K562 (cell line): ENCODE measurements around the gene ATP6V1F. TPM values are rescaled to one million over a fixed set of nuclear protein-coding genes. Genes with fewer than 3 reads are reported as not detected.

Experiments
- CBX1 ChIP-seq: sonication (generic); IDR thresholded peaks from 2 replicates; pipeline ENCODE4 v1.6.1; 2016; ENCODE audit warnings: antibody characterized with exemption, low read depth, mild to moderate bottlenecking
- CUX1 ChIP-seq: fragments of 200-800 bp; sonication (Bioruptor generic); IDR thresholded peaks from 2 replicates; pipeline ENCODE4 v1.6.1; 2016; ENCODE audit warnings: missing genetic modification characterization, missing compliant biosample characterization
- FOXP1 ChIP-seq: sonication (generic); formaldehyde crosslinking; IDR thresholded peaks from 2 replicates; pipeline ENCODE4 v1.8.0; 2022; ENCODE audit warnings: mild to moderate bottlenecking, missing genetic modification reagents
- GTF3C2 ChIP-seq: IDR thresholded peaks from 3 replicates; pipeline ENCODE4 v1.6.1; 2011; ENCODE audit warnings: borderline replicate concordance, mild to moderate bottlenecking, moderate library complexity; ENCODE audit not compliant: insufficient read length; ENCODE audit errors: extremely low read depth
- HDAC2 ChIP-seq: fragments of 450-650 bp; IDR thresholded peaks from 2 replicates; pipeline ENCODE4 v1.6.1; 2016; ENCODE audit warnings: mild to moderate bottlenecking
- HDGF ChIP-seq: fragments of 450-650 bp; IDR thresholded peaks from 2 replicates; pipeline ENCODE4 v1.6.1; 2016
- HIVEP1 ChIP-seq: fragments of 250-450 bp; sonication (Bioruptor Pico); IDR thresholded peaks from 2 replicates; pipeline ENCODE4 v1.4.0; 2020; ENCODE audit warnings: mild to moderate bottlenecking
- ILK ChIP-seq: fragments of 450-650 bp; IDR thresholded peaks from 2 replicates; pipeline ENCODE4 v1.6.1; 2016; ENCODE audit warnings: missing genetic modification characterization, low read depth, mild to moderate bottlenecking, missing compliant biosample characterization, moderate library complexity, borderline replicate concordance
- MCM3 ChIP-seq: fragments of 450-650 bp; IDR thresholded peaks from 2 replicates; pipeline ENCODE4 v1.6.1; 2016
- MTA2 ChIP-seq: fragments of 450-650 bp; IDR thresholded peaks from 2 replicates; pipeline ENCODE4 v1.6.1; 2016; ENCODE audit warnings: low read depth
- NR2C1 ChIP-seq, 2 experiments: fragments of 450-650 bp; IDR thresholded peaks; 2 replicates each; pipeline ENCODE4 v1.6.1; 2017; ENCODE audit warnings: mild to moderate bottlenecking in 2 of 2, antibody characterized with exemption in 1 of 2, inconsistent platforms in 1 of 2, missing compliant biosample characterization in 1 of 2, missing genetic modification characterization in 1 of 2
- NR2C2 ChIP-seq, 2 experiments: fragments of 200-800 bp in 1 of 2; sonication (Bioruptor generic) in 1 of 2; sonication (generic) in 1 of 2; formaldehyde crosslinking in 1 of 2; IDR thresholded peaks; 2 replicates each; pipeline versions ENCODE4 v1.6.1 to v1.8.0; 2016 to 2022; ENCODE audit warnings: mild to moderate bottlenecking in 1 of 2, missing compliant biosample characterization in 1 of 2, missing genetic modification characterization in 1 of 2, missing genetic modification reagents in 1 of 2
- RNF2 ChIP-seq: sonication (generic); IDR thresholded peaks from 2 replicates; pipeline ENCODE4 v1.6.1; 2016
- TCF7L2 ChIP-seq: fragments of 150-350 bp; IDR thresholded peaks from 2 replicates; pipeline ENCODE4 v1.6.1; 2016; ENCODE audit warnings: low read depth, mild to moderate bottlenecking, low read length, moderate library complexity
- ZNF174 ChIP-seq: fragments of 250-450 bp; sonication (Bioruptor Pico); IDR thresholded peaks from 2 replicates; pipeline ENCODE4 v1.4.0; 2020; ENCODE audit warnings: mild to moderate bottlenecking
- ZNF212 ChIP-seq: fragments of 450-650 bp; formaldehyde crosslinking; IDR thresholded peaks from 2 replicates; pipeline ENCODE4 v1.4.0; 2020; ENCODE audit warnings: mild to moderate bottlenecking
- polyA plus RNA-seq, 8 experiments: library from polyadenylated mRNA; depleted of rRNA in 4 of 8; stranded (reverse) in 5 of 8; unstranded in 3 of 8; fragments of >200 nt; fragmentation: Nextera tagmentation in 2 of 8; fragmentation: Illumina TruSeq in 1 of 8; extraction: Ambion mirVana in 2 of 8; extraction: Trizol in 1 of 8; gene quantifications; 2 replicates each; pipeline versions ENCODE4 v1.2.1 to v1.2.3, GENCODE V29; 2011 to 2014; ENCODE audit warnings: inconsistent platforms in 1 of 8, missing spikeins in 1 of 8
- total RNA-seq, 7 experiments: library from RNA; depleted of rRNA in 6 of 7; stranded (reverse); fragments of >200 nt in 6 of 7; fragmentation: Illumina TruSeq in 2 of 7; extraction: Trizol in 2 of 7; gene quantifications; 2 replicates each; pipeline versions ENCODE4 v1.2.1 to v1.2.3, GENCODE V29; 2011 to 2021; ENCODE audit warnings: low replicate concordance in 1 of 7
- TF ChIP-seq, protein P1 (sequence below): fragments of 450-650 bp; IDR thresholded peaks from 2 replicates; pipeline ENCODE4 v1.6.1; 2016; ENCODE audit warnings: missing biosample characterization, missing genetic modification characterization

The ATP6V1F gene
- total and polyA plus RNA-seq, 9 of the 15 experiments (the other 6 are each of a cell fraction or from before 2014, with no cell fraction given): 206 to 1,123 (median 542) TPM

GRCh38 chr7:128883622-128884448, 21.2 kb downstream of the ATP6V1F start (continued):
- TF ChIP-seq CUX1 (CRISPR knock-in tag) (no peak), HIVEP1 (no peak), TCF7L2 (no peak), CBX1 (peak; percentile 98), NR2C2 (CRISPR knock-in tag; IDR thresholded peaks at IDR 0.05) (peak; percentile 40; the same call in 1 of the 2 replicates), NR2C2 (tag; IDR thresholded peaks at IDR 0.05) (no peak), RNF2 (no peak), GTF3C2 (no peak), MCM3 (no peak), FOXP1 (CRISPR knock-in tag) (no peak), HDAC2 (0 out of 2 replicates have a peak, but pooled peaks have one; percentile 8), MTA2 (no peak), HDGF (no peak), ZNF212 (CRISPR knock-in tag) (no peak), ZNF174 (CRISPR knock-in tag) (no peak), ILK (no peak), NR2C1 (IDR thresholded peaks at IDR 0.05) (no peak), NR2C1 (tag; IDR thresholded peaks at IDR 0.05) (no peak)
- TF ChIP-seq, protein P1, sequence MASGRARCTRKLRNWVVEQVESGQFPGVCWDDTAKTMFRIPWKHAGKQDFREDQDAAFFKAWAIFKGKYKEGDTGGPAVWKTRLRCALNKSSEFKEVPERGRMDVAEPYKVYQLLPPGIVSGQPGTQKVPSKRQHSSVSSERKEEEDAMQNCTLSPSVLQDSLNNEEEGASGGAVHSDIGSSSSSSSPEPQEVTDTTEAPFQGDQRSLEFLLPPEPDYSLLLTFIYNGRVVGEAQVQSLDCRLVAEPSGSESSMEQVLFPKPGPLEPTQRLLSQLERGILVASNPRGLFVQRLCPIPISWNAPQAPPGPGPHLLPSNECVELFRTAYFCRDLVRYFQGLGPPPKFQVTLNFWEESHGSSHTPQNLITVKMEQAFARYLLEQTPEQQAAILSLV (tag): 0 out of 2 replicates have a peak, but pooled peaks have one; percentile 18
